Activated T-helper 17 cell treated with anti-CD3 and anti-CD28 coated beads, Interleukin-2, amount 50 U/mL, for 72 hours (primary cell): Measurements from ENCODE around the gene PHRF1. TPM values are rescaled to one million over a fixed set of nuclear protein-coding genes. Genes with fewer than 3 reads are reported as not detected.

Experiments used
- ATAC-seq: fragments of 150-1000 bp; cut with Tn5 transposase; replicated peaks from 2 replicates; pipeline ENCODE4 v1.10.0; 2021; ENCODE audit warnings: mild to moderate bottlenecking, moderate library complexity
- H3K27ac Mint-ChIP-seq: one replicate; pipeline ENCODE4 v1.8.0; 2022; ENCODE audit warnings: mixed read lengths
- H3K27me3 Mint-ChIP-seq: one replicate; pipeline ENCODE4 v1.8.0; 2022; ENCODE audit warnings: mixed read lengths
- H3K36me3 Mint-ChIP-seq: one replicate; pipeline ENCODE4 v1.8.0; 2022; ENCODE audit warnings: low read depth, mild to moderate bottlenecking, mixed read lengths
- H3K4me1 Mint-ChIP-seq: one replicate; pipeline ENCODE4 v1.8.0; 2022; ENCODE audit warnings: mixed read lengths
- H3K4me3 Mint-ChIP-seq: one replicate; pipeline ENCODE4 v1.8.0; 2022; ENCODE audit warnings: mild to moderate bottlenecking, mixed read lengths
- H3K9me3 Mint-ChIP-seq: one replicate; pipeline ENCODE4 v1.8.0; 2022; ENCODE audit warnings: mixed read lengths
- total RNA-seq, 2 donors: library from RNA; stranded (reverse); gene quantifications; one replicate each; pipeline ENCODE4 v1.2.3, GENCODE V29; 2022

The PHRF1 gene
- total RNA-seq, 2 donors from 2014 or later = 37.8 to 55.6 TPM

GRCh38 chr11:623999-624704, 47.9 kb downstream of the PHRF1 start:
- Mint-ChIP-seq H3K4me1 (peaks cover 17% of the 10 kb centered on the region), H3K9me3 (no peaks in the 10 kb centered on the region), H3K27ac (no peak overlapping the region), H3K36me3 (peaks cover 20% of the 10 kb centered on the region), H3K27me3 (peaks cover 12% of the 10 kb centered on the region), H3K4me3 (no peak overlapping the region)
- ATAC-seq = no peak

DNA sequence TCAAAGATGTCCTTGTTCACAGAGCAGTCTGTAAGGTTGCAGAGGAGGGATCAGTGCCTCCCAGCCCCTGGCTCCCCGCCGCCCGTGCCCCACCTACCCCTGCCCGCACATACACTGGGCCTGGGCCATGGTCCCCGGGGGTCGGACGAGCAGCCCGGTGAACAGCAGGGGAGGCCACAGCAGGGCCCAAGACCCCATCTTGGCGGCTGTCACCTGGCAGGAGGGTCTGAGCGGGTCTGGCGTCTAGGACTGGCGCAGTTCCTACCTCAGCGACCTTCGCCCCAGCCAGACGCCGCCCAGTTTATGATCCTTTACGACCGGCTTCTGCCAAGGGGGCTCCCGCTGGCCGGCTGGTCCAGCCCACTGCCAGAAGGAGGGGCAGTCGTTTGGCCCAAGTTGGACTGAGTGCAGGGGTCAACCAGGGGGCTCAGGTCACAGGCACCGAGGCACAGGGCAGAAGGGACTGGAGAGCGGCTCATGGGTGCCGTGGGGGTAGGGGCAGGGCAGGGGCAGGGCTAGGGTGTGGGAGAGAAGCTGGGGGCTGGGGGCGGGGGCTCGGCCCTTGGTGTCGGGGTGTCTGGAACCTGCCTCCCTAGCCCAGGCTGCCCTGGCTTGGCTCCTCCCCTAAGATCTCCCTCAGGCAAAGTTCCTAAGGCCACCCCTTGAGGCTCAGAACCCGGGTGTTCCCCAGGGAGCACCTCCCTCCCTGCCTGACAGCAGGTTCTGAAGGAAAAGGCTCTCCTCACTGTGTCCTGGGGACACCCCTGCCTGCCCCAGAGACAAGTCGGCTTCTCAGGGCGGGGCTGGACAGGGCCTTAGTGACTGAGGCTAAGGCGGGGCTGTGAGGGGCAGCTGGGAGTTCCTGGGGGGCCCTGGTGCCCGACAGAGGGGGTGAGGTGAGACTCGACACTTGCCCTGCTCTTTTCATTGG, 48.7 kb downstream of the PHRF1 start, which contains the start of gene CDHR5:
Gene CDHR5 (minus strand): TSS at position 251 of the 931 bp plus-strand sequence. CDS start 53 bp downstream, at position 198.
- Mint-ChIP-seq H3K4me3 (no peak within 1 kb of the TSS), H3K36me3 (peaks cover 20% of the 10 kb centered on the region), H3K27me3 (peaks cover 17% of the 10 kb centered on the region), H3K9me3 (no peaks in the 10 kb centered on the region), H3K4me1 (peaks cover 23% of the 10 kb centered on the region), H3K27ac (no peak within 1 kb of the TSS)
- ATAC-seq = no peak

DNA sequence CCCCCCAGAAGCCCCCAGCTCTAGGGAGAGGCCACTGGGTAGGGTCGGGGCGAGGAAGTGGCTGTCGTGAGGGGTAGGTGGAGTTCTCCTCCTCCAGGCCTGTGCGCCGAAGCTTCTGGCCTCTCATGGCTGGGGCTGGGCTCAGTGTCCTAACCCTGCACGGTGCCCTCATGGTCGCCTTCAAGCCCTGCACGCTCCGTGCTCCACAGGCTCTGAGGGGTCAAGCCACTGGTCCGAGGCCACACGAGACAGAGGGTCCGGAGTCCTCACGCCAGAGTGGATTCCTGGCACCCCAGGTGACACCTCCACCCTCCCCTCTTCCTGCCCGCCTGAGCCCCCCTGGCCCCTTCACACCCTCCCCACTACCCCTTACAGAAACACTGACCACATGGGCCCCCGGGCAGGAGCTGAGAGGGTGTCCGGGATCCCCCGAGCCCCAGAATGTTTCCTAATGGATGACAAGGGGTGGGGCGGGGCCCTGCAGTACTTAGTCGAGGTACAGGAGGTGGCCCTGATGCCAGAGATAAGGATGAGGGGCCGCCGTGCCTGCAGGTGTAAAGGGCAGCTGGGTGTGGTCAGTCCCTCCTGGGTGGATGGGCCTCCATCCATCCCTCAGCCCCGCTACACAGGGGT, 49.5 kb downstream of the PHRF1 start:
- H3K4me3 Mint-ChIP-seq = no peak overlapping the region
- H3K4me1 Mint-ChIP-seq = peaks cover 23% of the 10 kb centered on the region
- H3K27me3 Mint-ChIP-seq = peaks cover 17% of the 10 kb centered on the region
- peaks cover 20% of the 10 kb centered on the region for H3K36me3 Mint-ChIP-seq
- H3K9me3 Mint-ChIP-seq = no peaks in the 10 kb centered on the region
- no peak for ATAC-seq
- no peak overlapping the region for H3K27ac Mint-ChIP-seq

DNA sequence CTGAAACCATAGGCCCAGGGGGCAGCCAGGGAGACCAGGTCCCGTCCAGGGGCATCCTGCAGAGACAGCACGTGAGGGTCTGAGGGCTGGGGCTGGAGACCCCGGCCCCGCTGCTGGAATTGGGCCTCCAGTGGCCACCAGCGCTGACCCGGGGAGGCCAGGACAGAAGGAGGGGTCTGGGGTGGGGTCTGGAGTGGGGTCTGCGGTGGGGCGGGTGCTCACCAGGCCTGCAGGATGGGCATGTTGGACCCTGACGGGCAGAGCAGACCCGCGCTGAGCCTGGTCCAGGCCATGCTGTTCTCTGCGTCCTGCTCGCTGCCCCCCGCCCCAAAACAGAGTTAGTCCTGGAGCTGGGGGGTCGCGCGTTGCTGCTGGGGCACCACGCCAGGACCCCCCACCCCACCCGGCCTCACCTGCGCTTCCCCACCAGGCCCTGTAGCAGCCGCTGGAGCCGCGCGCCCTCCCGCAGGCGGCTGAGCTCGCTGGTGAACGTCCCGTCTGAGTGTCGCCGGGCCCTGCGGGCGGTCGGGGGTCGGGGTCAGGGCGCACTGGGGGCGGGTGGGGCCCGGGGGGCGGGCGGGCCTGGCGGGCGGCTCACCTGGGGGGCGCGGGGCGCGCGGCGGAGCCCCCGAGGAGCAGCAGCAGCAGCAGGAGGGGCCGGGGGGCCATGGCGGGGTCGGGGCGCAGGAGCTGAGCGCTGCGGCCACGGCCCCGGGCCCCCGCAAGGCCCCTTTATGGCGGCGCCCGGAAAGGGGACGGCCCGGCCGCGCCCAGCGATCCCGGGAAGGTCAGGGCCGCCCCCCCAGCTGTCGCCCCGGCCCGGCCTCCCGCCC, 50.4 kb downstream of the PHRF1 start, which contains the start of gene SCT:
Gene SCT (minus strand): TSS at position 707 of the 833 bp plus-strand sequence. CDS start 38 bp downstream, at position 669.
- Mint-ChIP-seq H3K9me3 (no peaks in the 10 kb centered on the region), H3K4me1 (peaks cover 23% of the 10 kb centered on the region), H3K27me3 (peaks cover 17% of the 10 kb centered on the region), H3K4me3 (peak within 1 kb of the TSS; percentile 52), H3K36me3 (peaks cover 20% of the 10 kb centered on the region), H3K27ac (no peak within 1 kb of the TSS)
- ATAC-seq = no peak

- ATAC-seq = no peak
Measured at GRCh38 chr11:627308-627576, 51.0 kb downstream of the PHRF1 start.

GRCh38 chr11:628056-628455, 51.8 kb downstream of the PHRF1 start:
- H3K4me1 Mint-ChIP-seq = peaks cover 23% of the 10 kb centered on the region
- peaks cover 17% of the 10 kb centered on the region for H3K27me3 Mint-ChIP-seq
- peaks cover 19% of the 10 kb centered on the region for H3K36me3 Mint-ChIP-seq
- H3K9me3 Mint-ChIP-seq = no peaks in the 10 kb centered on the region
- peak overlapping the region; percentile 52 for H3K4me3 Mint-ChIP-seq
- no peak overlapping the region for H3K27ac Mint-ChIP-seq
- ATAC-seq = no peak

More at GRCh38 chr11:627308-627576, 51.0 kb downstream of the PHRF1 start:
- Mint-ChIP-seq H3K4me1 (peaks cover 23% of the 10 kb centered on the region), H3K4me3 (no peak overlapping the region), H3K9me3 (no peaks in the 10 kb centered on the region), H3K36me3 (peaks cover 20% of the 10 kb centered on the region), H3K27me3 (peaks cover 17% of the 10 kb centered on the region), H3K27ac (no peak overlapping the region)

GRCh38 chr11:629237-629583, 52.9 kb downstream of the PHRF1 start:
- Mint-ChIP-seq H3K4me1 (peaks cover 23% of the 10 kb centered on the region), H3K36me3 (peaks cover 15% of the 10 kb centered on the region), H3K27ac (peak overlapping the region; percentile 65), H3K27me3 (peaks cover 17% of the 10 kb centered on the region), H3K4me3 (peak overlapping the region; percentile 52), H3K9me3 (no peaks in the 10 kb centered on the region)
- peak; percentile 53 for ATAC-seq

GRCh38 chr11:630871-631270, 54.6 kb downstream of the PHRF1 start:
- no peak for ATAC-seq
- Mint-ChIP-seq H3K4me1 (peaks cover 23% of the 10 kb centered on the region), H3K27ac (no peak overlapping the region), H3K36me3 (peaks cover 15% of the 10 kb centered on the region), H3K4me3 (no peak overlapping the region), H3K27me3 (peaks cover 17% of the 10 kb centered on the region), H3K9me3 (no peaks in the 10 kb centered on the region)

GRCh38 chr11:635945-636510, 59.8 kb downstream of the PHRF1 start:
- no peaks in the 10 kb centered on the region for H3K4me1 Mint-ChIP-seq
- no peaks in the 10 kb centered on the region for H3K9me3 Mint-ChIP-seq
- no peak for ATAC-seq
- no peak overlapping the region for H3K4me3 Mint-ChIP-seq
- peaks cover 6% of the 10 kb centered on the region for H3K36me3 Mint-ChIP-seq
- H3K27ac Mint-ChIP-seq = no peak overlapping the region
- peaks cover 8% of the 10 kb centered on the region for H3K27me3 Mint-ChIP-seq

DNA sequence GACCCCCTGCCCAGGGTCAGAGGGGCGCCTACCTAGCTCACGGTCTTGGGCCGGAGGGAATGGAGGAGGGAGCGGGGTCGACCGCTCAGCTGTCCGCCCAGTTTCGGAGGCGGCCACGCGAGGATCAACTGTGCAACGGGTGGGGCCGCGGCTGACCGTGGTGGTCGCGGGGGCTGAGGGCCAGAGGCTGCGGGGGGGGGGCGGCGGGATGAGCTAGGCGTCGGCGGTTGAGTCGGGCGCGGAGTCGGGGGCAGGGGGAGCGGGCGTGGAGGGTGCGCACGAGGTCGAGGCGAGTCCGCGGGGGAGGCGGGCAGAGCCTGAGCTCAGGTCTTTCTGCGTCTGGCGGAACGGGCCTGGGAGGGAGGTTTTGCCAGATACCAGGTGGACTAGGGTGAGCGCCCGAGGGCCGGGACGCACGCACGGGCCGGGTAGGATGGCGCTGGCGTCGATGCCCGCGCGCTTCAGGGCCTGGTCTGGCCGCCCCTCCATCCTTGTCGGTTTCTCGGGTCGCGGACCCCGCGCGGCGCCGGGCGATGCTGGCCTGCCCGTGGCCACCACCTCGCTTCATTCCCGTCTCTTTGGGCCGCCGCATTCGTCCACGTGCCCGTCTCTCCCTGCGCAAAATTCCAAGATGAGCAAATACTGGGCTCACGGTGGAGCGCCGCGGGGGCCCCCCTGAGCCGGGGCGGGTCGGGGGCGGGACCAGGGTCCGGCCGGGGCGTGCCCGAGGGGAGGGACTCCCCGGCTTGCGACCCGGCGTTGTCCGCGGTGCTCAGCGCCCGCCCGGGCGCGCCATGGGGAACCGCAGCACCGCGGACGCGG, 60.5 kb downstream of the PHRF1 start, which contains the start of gene DRD4:
Gene DRD4 (plus strand): TSS at position 759 of the 822 bp plus-strand sequence. CDS start 36 bp downstream, at position 795.
- Mint-ChIP-seq H3K36me3 (peaks cover 10% of the 10 kb centered on the region), H3K4me3 (peak within 1 kb of the TSS; percentile 41), H3K9me3 (no peaks in the 10 kb centered on the region), H3K27me3 (peaks cover 8% of the 10 kb centered on the region), H3K27ac (no peak within 1 kb of the TSS), H3K4me1 (no peaks in the 10 kb centered on the region)
- ATAC-seq = no peak

DNA sequence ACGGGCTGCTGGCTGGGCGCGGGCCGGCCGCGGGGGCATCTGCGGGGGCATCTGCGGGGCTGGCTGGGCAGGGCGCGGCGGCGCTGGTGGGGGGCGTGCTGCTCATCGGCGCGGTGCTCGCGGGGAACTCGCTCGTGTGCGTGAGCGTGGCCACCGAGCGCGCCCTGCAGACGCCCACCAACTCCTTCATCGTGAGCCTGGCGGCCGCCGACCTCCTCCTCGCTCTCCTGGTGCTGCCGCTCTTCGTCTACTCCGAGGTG, 61.0 kb downstream of the PHRF1 start:
- Mint-ChIP-seq H3K36me3 (peaks cover 10% of the 10 kb centered on the region), H3K27me3 (peaks cover 8% of the 10 kb centered on the region), H3K4me1 (no peaks in the 10 kb centered on the region), H3K9me3 (no peaks in the 10 kb centered on the region), H3K4me3 (peak overlapping the region; percentile 41), H3K27ac (no peak overlapping the region)
- no peak for ATAC-seq

DNA sequence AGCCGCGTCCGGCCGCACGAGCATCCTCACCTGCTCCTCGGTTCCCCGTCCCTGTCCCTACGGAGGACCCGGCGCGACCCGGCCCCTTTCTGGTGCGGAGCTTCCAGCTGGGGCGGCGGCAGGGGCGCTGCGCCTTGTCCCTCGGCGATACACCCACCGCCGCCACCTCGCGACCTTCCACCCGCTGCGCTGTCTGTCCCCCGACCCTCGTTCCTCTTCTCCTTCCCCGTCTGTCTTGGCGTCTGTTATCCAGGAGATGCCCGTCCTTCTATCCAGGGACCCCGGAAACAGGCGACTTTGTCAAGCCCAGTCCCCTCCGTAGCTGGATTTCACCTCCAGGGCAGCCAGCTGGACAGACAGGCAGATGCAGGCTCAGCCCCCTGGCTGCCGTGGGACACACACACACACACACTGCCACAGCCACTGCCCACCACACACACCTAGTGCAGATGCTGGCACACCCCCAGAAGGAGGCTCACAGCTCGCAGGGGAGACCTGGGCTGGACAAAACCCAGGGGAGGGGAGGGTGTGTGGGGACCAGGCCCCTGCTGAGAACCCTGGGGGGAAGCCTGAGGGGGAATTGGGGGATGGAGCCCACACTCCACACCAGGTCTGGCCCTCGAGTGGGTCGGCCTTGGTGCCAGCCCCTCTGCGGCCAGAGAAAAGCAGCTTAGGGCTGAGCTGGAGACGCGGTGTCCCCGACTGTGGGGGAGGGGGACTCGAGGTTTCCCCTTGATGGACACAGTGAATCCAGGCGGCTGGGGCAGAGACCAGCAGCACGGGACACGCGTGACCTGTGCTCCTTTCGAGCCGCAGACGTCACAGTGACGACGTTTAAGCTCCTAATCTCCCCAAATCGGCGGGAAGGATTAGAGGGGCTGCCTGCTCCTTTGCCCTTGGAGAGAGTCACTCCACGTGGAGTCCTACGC, 61.6 kb downstream of the PHRF1 start:
- Mint-ChIP-seq H3K4me1 (no peaks in the 10 kb centered on the region), H3K36me3 (peaks cover 10% of the 10 kb centered on the region), H3K27ac (no peak overlapping the region), H3K4me3 (peak overlapping the region; percentile 41), H3K9me3 (no peaks in the 10 kb centered on the region), H3K27me3 (peaks cover 8% of the 10 kb centered on the region)
- no peak for ATAC-seq
